Measurements from ENCODE around the gene GPR137C.

GPR137C gene

GRCh38 chr14:52531481-52531880 is 21.2 kb upstream of the GPR137C start:
- no peak overlapping the region for H3K4me3 ChIP-seq (ENCODE audit: low read depth, low read length)
- no peak for DNase-seq (ENCODE audit: low read depth)
- TF ChIP-seq, protein P1, sequence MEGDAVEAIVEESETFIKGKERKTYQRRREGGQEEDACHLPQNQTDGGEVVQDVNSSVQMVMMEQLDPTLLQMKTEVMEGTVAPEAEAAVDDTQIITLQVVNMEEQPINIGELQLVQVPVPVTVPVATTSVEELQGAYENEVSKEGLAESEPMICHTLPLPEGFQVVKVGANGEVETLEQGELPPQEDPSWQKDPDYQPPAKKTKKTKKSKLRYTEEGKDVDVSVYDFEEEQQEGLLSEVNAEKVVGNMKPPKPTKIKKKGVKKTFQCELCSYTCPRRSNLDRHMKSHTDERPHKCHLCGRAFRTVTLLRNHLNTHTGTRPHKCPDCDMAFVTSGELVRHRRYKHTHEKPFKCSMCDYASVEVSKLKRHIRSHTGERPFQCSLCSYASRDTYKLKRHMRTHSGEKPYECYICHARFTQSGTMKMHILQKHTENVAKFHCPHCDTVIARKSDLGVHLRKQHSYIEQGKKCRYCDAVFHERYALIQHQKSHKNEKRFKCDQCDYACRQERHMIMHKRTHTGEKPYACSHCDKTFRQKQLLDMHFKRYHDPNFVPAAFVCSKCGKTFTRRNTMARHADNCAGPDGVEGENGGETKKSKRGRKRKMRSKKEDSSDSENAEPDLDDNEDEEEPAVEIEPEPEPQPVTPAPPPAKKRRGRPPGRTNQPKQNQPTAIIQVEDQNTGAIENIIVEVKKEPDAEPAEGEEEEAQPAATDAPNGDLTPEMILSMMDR (conservative IDR thresholded peaks at IDR 0.05; ENCODE audit: low read depth, low read length) = no peak

DNA sequence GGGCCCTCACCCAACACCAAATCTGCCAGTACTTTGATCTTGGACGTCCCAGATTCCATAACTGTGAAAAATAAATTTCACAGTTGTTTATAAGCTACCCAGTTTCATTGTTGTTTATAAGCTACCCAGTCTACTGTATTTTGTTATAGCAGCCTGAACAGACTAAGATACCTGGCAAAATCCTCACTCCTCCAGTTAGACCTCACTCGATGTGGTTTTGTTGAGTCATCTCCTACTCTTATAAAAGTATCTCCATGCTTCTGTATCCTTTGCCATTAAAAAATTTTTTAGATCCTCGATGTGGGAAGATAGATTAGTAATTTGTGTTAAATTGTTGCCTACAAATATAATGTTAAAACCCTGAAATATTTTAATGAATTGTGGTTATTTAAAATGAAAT is 16.4 kb upstream of the GPR137C start:
- TF ChIP-seq, protein P1 (conservative IDR thresholded peaks at IDR 0.05; ENCODE audit: low read depth, low read length) = no peak
- H3K4me3 ChIP-seq (ENCODE audit: low read depth, low read length) = no peak overlapping the region
- DNase-seq (ENCODE audit: low read depth) = no peak

- no peak for DNase-seq (ENCODE audit: low read depth)
- TF ChIP-seq, protein P1 (conservative IDR thresholded peaks at IDR 0.05; ENCODE audit: low read depth, low read length) = no peak
- H3K4me3 ChIP-seq (ENCODE audit: low read depth, low read length) = no peak overlapping the region
Measured at GRCh38 chr14:52538623-52539022, 14.0 kb upstream of the GPR137C start.

DNA sequence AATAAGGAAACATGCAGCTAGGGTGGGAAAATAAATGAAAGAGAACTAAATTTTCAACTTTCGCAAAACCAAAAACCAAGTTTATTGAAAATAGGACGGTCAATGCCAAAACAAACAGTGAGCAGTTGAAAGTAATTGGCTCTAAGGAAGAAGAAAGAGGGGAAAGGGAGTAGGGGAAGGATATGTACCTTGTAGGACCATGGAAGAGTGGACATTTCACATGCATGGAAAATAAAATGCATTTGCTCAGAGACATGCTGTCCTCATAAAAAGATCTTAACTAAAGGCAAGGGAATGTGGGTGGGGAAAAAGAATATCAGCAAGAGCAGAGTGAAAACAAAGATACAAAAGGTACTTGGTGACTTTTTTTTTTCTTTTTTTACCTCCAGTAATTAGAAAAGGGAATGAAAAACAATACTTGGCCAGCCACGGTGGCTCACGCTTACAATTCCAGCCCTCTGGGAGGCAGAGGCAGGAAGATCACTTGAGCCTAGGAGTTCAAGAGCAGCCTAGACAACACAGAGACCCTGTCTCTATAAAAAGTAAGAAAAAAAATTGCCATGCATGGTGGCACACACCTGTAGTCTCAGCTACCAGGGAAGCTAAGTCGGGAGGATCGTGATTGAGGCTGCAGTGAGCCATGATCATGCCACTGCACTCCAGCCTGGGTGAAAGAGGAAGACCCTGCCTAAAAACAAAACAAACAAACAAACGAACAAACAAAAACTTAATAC is 6.9 kb upstream of the GPR137C start:
- H3K4me3 ChIP-seq (ENCODE audit: low read depth, low read length) = no peak overlapping the region
- DNase-seq (ENCODE audit: low read depth) = no peak
- TF ChIP-seq, protein P1 (conservative IDR thresholded peaks at IDR 0.05; ENCODE audit: low read depth, low read length) = no peak

- DNase-seq (ENCODE audit: low read depth) = no peak
Measured at GRCh38 chr14:52546318-52546670, 6.3 kb upstream of the GPR137C start.

DNA sequence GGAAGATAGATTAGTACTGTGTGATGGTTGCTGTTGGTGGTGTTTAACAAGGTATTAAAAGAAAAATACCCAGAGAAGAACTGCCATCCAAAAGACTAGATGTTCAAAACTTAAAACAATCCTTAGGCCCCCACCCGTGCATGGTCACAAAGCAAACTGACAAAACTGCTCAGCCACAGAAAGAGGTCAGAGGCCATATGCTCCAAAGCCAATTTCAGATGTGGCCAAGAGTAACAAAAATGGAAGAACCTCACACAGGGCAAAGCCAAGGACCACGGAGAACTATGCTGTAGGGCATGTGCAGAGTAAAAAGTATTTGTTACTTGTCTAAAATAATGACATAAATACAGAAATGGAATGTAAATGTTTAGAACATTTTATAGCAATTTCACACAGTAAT is 5.6 kb upstream of the GPR137C start:
- no peak for DNase-seq (ENCODE audit: low read depth)
- H3K4me3 ChIP-seq (ENCODE audit: low read depth, low read length) = no peak overlapping the region
- TF ChIP-seq, protein P1 (conservative IDR thresholded peaks at IDR 0.05; ENCODE audit: low read depth, low read length) = no peak

More at GRCh38 chr14:52546318-52546670, 6.3 kb upstream of the GPR137C start:
- TF ChIP-seq, protein P1 (conservative IDR thresholded peaks at IDR 0.05; ENCODE audit: low read depth, low read length) = no peak
- no peak overlapping the region for H3K4me3 ChIP-seq (ENCODE audit: low read depth, low read length)

- H3K4me3 ChIP-seq (ENCODE audit: low read depth, low read length) = no peak overlapping the region
- DNase-seq (ENCODE audit: low read depth) = no peak
- TF ChIP-seq, protein P1 (conservative IDR thresholded peaks at IDR 0.05; ENCODE audit: low read depth, low read length) = peak; percentile 5
Measured at GRCh38 chr14:52547526-52547925, 5.1 kb upstream of the GPR137C start.

Data from choroid plexus epithelial cell (primary cell).